Gastrocnemius medialis (tissue), 4 donors: Measurements from ENCODE around the gene PPDPF. TPM values are rescaled to one million over a fixed set of nuclear protein-coding genes. Genes with fewer than 3 reads are reported as not detected.
A peak's percentile ranks its signal among the peaks of the same experiment; 100 is the strongest.

Source experiments
- ATAC-seq, 2 donors: fragments of 150-250 bp; one replicate each; pipeline ENCODE4 v1.9.1; 2016
- DNase-seq, 2 donors: peaks; one replicate each; pipeline ENCODE4 v3.0.0-alpha.2; 2019
- H3K27ac ChIP-seq, 4 donors: fragments of 200-600 bp; sonication (generic); 1 replicate in 1 of 4; 2 replicates in 3 of 4; pipeline ENCODE4 v1.5.1; 2016 to 2018; ENCODE audit warnings: mild to moderate bottlenecking in 2 of 4, moderate library complexity in 1 of 4
- H3K27me3 ChIP-seq, 3 donors: fragments of 200-600 bp; sonication (generic) in 2 of 3; 1 replicate in 1 of 3; 2 replicates in 2 of 3; pipeline versions ENCODE4 v1.5.1 to v1.6.0; 2016 to 2019; ENCODE audit warnings: mild to moderate bottlenecking in 1 of 3, moderate library complexity in 1 of 3
- H3K36me3 ChIP-seq, 2 donors: fragments of 200-600 bp; sonication (generic) in 1 of 2; one replicate each; pipeline ENCODE4 v1.5.1; 2017 to 2018
- H3K4me1 ChIP-seq, 2 donors: fragments of 200-600 bp; sonication (generic) in 1 of 2; one replicate each; pipeline ENCODE4 v1.5.1; 2016 to 2017; ENCODE audit warnings: mild to moderate bottlenecking in 2 of 2
- H3K4me3 ChIP-seq, 4 donors: fragments of 200-600 bp; sonication (generic) in 3 of 4; 1 replicate in 1 of 4; 2 replicates in 3 of 4; pipeline ENCODE4 v1.5.1; 2016 to 2019; ENCODE audit warnings: mild to moderate bottlenecking in 2 of 4
- H3K9me3 ChIP-seq, 3 donors: fragments of 200-600 bp; sonication (generic) in 2 of 3; 1 replicate in 1 of 3; 2 replicates in 2 of 3; pipeline ENCODE4 v1.5.1; 2016 to 2019
- POLR2A ChIP-seq, 2 donors: fragments of 450-650 bp; IDR thresholded peaks; one replicate each; pipeline ENCODE4 v1.6.1; 2017; ENCODE audit warnings: antibody characterized with exemption in 2 of 2, mild to moderate bottlenecking in 2 of 2, moderate library complexity in 2 of 2
- in situ Hi-C, 4 donors: fragments of 200-750 bp; cut with MboI; loops; one replicate each; pipeline versions ENCODE4 v1.15.0 to v1.8.0; 2017; ENCODE audit warnings: low sequenced_read_pairs in 4 of 4
- intact Hi-C: fragments of 100-400 bp; cut with DNase I; formaldehyde crosslinking; loops from one replicate; pipeline ENCODE4 v1.15.1; 2023; ENCODE audit warnings: low total_unique reads
- total RNA-seq, 4 donors: library from RNA; depleted of rRNA; stranded (reverse); fragments of >200 nt; gene quantifications; one replicate each; pipeline versions ENCODE4 v1.1.0 to v1.2.3, GENCODE V29; 2016
- TF ChIP-seq, protein P1 (sequence below), 5 experiments: fragments of 450-650 bp in 3 of 5; fragments of 200-600 bp in 2 of 5; sonication (generic) in 2 of 5; IDR thresholded peaks in 4 of 5; conservative IDR thresholded peaks in 1 of 5; 1 replicate in 4 of 5; 2 replicates in 1 of 5; pipeline ENCODE4 v1.5.1; 2016 to 2019; ENCODE audit warnings: antibody characterized with exemption in 5 of 5, mild to moderate bottlenecking in 3 of 5, moderate library complexity in 3 of 5

PPDPF gene
- total RNA-seq, 4 donors from 2014 or later: 50.2 to 207 (median 76.1) TPM

DNA sequence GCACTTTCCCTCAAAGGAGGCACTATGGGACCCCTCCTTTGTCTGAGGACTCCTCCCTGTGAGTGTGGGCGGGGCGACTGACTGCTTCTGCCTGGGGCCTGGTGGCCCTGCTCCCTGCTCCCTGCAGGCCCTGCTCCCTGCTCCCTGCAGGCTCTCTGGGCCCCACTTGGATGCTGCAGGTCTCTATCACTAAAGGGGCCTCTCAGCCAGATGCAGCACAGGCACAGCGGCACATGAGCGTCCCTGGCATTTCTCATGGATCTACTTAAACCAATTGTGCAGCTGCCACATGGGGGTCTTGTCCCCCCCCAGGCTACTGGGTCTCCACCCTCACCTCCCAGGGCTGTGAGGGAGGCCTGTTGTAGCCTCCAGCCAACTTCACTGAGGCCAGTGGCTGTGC is 29.5 kb upstream of the PPDPF start:
- no peak overlapping the region for H3K27ac ChIP-seq
- DNase-seq (peak in 1 of 2 donors; percentile 19), ATAC-seq (no peak)
- no peaks in the 10 kb centered on the region for H3K9me3 ChIP-seq
- H3K4me1 ChIP-seq: peaks cover 8 to 25% of the 10 kb centered on the region in 2 donors
- intact Hi-C loops: no loop called here
- TF ChIP-seq, protein P1, sequence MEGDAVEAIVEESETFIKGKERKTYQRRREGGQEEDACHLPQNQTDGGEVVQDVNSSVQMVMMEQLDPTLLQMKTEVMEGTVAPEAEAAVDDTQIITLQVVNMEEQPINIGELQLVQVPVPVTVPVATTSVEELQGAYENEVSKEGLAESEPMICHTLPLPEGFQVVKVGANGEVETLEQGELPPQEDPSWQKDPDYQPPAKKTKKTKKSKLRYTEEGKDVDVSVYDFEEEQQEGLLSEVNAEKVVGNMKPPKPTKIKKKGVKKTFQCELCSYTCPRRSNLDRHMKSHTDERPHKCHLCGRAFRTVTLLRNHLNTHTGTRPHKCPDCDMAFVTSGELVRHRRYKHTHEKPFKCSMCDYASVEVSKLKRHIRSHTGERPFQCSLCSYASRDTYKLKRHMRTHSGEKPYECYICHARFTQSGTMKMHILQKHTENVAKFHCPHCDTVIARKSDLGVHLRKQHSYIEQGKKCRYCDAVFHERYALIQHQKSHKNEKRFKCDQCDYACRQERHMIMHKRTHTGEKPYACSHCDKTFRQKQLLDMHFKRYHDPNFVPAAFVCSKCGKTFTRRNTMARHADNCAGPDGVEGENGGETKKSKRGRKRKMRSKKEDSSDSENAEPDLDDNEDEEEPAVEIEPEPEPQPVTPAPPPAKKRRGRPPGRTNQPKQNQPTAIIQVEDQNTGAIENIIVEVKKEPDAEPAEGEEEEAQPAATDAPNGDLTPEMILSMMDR (IDR thresholded peaks at IDR 0.05 in 4 of 5, conservative IDR thresholded peaks at IDR 0.05 in 1 of 5): no peak
- TF ChIP-seq POLR2A (IDR thresholded peaks at IDR 0.05): no peak
- no peak overlapping the region for H3K4me3 ChIP-seq
- in situ Hi-C loops: no loop called here
- H3K27me3 ChIP-seq: no peaks in the 10 kb centered on the region
- peaks cover 0 to 71% of the 10 kb centered on the region in 2 donors for H3K36me3 ChIP-seq

DNA sequence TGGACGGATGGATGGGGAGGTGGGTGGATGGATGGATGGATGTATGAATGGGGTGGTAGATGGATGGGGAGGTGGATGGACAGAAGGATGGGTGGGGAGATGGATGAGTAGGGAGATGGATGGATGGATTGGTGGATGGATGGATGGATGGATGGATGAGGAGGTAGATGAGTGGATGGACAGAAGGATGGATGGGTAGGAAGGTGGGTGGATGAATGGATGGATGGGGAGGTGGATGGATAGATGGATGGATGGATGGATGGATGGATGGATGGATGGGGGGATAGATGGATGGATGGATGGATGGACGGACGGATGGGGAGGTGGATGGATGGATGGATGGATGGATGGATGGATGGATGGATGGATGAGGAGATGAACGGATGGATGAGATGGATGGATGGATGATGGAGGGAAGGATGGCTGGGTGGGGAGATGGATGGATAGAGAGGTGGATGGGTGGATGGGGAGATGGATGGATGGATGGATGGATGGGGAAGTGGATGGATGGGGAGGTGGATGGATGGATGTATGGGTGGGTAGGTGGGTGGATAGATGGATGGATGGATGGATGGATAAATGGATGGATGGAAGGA is 28.8 kb upstream of the PPDPF start:
- no peak overlapping the region for H3K4me3 ChIP-seq
- H3K36me3 ChIP-seq: peaks cover 0 to 71% of the 10 kb centered on the region in 2 donors
- H3K9me3 ChIP-seq: no peaks in the 10 kb centered on the region
- intact Hi-C loops (no loop called here), in situ Hi-C loops (no loop called here)
- no peaks in the 10 kb centered on the region for H3K27me3 ChIP-seq
- ATAC-seq (no peak), DNase-seq (peak in 1 of 2 donors; percentile 2)
- H3K4me1 ChIP-seq: peaks cover 13 to 32% of the 10 kb centered on the region in 2 donors
- TF ChIP-seq POLR2A (IDR thresholded peaks at IDR 0.05): no peak
- TF ChIP-seq, protein P1 (IDR thresholded peaks at IDR 0.05 in 4 of 5, conservative IDR thresholded peaks at IDR 0.05 in 1 of 5): no peak
- no peak overlapping the region for H3K27ac ChIP-seq

DNA sequence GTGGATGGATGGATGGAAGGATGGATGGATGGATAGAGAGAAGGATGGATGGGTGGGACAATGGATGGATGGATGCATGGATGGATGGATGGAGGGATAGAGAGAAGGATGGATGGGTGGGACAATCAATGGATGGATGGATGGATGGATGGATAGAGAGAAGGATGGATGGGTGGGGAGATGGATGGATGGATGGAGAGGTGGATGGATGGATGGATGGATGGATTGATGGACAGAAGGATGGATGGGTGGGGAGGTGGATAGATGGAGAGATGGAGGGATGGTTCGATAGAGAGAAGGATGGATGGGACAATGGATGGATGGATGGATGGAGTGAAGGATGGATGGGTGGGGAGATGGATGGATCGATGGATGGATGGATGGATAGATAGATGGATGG is 28.0 kb upstream of the PPDPF start:
- intact Hi-C loops: no loop called here
- no peak overlapping the region for H3K27ac ChIP-seq
- DNase-seq (no peak), ATAC-seq (no peak)
- TF ChIP-seq, protein P1 (IDR thresholded peaks at IDR 0.05 in 4 of 5, conservative IDR thresholded peaks at IDR 0.05 in 1 of 5): no peak
- TF ChIP-seq POLR2A (IDR thresholded peaks at IDR 0.05): no peak
- in situ Hi-C loops: no loop called here
- H3K27me3 ChIP-seq: no peaks in the 10 kb centered on the region
- no peak overlapping the region for H3K4me3 ChIP-seq
- H3K9me3 ChIP-seq: no peaks in the 10 kb centered on the region
- H3K36me3 ChIP-seq: peaks cover 0 to 71% of the 10 kb centered on the region in 2 donors
- peaks cover 15 to 38% of the 10 kb centered on the region in 2 donors for H3K4me1 ChIP-seq

DNA sequence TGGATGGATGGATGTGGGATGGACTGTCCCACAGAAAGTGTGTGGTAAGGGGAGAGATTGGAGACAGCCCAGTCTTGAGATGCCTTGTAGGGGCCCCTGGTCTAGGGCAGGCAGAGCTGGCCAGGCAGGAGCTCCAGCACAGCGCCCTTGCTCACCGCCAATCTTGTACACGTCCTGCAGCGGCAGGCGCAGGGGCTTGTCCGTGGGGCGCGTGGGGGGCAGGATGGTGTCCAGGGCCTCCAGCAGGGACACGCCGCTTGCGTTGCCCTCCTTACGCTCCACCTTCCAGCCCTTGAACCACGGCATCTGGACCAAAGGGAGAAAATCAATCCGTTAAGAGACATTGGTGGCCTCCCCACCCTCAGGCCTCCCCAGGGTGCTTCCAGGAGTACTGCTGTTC is 27.6 kb upstream of the PPDPF start:
- Histone ChIP-seq H3K4me3 (no peak overlapping the region), H3K36me3 (peaks cover 0 to 71% of the 10 kb centered on the region in 2 donors), H3K27me3 (no peaks in the 10 kb centered on the region), H3K4me1 (peaks cover 15 to 39% of the 10 kb centered on the region in 2 donors), H3K9me3 (no peaks in the 10 kb centered on the region), H3K27ac (peak overlapping the region in 1 of 4 donors; percentile 100)
- intact Hi-C loops: no loop called here
- ATAC-seq (no peak), DNase-seq (peak in 1 of 2 donors; percentile 11)
- no peak for TF ChIP-seq POLR2A (IDR thresholded peaks at IDR 0.05)
- TF ChIP-seq, protein P1 (IDR thresholded peaks at IDR 0.05 in 4 of 5, conservative IDR thresholded peaks at IDR 0.05 in 1 of 5): no peak
- in situ Hi-C loops: no loop called here
